NCI-H146 treated with DMSO at 0.1 percent for 48 hours (cell line): ENCODE measurements around the gene WWC2.
"Not testable (repeated sequence)": the region's sequence is repeated elsewhere in the genome, so short reads cannot be mapped to it uniquely, and the experiment has no call there.

Experiments used
- DNase-seq: peaks from one replicate; lab custom pipeline; 2025; ENCODE audit not compliant: unreplicated experiment; lab: John Stamatoyannopoulos, UW

Gene WWC2

DNA sequence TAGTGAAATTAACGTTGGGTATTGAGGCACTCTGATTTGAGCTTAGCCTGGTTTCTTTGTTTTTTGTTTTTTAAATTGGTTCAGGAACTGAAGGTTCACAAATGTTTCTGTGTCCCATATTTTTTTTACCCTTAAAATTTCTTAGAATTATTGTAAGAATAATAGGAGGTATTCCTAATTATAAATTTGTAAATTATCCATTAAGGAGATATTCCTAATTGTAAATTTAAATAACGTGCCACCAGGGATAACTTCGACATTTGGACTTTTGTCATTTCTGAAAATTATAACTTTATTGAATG is 1.2 kb downstream of the WWC2 start:
- DNase-seq, result no peak

DNA sequence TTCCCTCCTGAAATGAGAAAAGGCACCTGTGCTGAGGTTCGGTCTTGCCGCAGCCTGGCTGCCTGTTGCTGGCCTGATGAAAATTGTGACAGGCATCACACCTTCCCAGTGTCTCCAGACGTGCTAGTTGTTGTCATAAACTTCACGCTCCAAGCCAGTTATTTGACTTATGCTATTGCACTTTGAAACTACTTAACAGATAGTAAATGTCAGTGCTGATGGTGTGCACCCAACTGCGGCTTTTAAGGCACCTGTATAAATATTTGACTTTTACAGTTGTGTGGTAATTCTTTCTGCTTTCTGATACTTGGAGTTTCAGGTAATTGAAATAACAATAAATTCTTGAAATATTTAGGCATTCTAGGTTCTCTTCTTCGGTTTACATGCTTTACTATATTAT is 1.8 kb downstream of the WWC2 start:
- DNase-seq, result no peak

DNA sequence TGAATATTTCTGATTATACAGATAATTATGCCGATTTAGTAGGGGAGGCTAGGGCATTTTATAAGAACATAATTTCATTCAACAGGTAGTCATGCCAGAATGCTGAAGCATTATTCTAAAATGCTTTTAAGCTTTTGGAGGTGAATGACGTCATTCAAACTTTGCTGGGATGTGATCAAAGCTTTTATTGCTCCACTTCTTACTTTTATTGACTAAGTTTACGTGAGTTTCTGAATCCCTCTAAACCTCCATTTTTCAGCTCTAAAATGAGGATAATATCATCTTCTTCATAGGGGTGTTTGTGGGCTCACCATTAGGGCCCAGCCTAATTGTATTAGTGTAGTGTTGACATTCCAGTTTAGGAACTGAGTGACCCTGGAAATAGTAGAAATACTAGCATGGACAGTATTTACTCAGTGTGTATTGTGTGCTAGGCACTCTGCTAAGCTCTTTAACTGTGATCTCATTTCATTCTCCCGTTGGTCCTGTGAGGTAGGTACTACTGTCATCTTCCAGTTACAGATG is 3.0 kb downstream of the WWC2 start:
- DNase-seq, result no peak

DNA sequence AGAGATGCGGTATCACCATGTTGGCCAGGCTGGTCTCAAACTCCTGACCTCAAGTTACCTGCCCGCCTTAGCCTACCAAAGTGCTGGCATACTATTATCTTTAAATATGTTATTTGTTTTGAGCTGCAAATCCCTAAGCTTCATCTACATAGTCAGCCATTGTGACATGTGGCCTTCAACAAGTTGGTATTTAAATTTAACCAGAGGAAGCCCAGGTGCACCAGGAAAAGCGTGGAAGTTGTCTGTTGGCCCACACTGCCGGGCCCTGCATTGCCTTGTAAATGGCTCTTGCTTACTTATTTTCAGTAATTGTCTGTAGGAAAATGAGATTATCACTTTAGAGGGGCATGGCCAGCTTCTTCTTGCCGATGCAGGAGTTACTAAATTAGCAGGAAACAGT is 6.0 kb downstream of the WWC2 start:
- DNase-seq, result no peak

DNA sequence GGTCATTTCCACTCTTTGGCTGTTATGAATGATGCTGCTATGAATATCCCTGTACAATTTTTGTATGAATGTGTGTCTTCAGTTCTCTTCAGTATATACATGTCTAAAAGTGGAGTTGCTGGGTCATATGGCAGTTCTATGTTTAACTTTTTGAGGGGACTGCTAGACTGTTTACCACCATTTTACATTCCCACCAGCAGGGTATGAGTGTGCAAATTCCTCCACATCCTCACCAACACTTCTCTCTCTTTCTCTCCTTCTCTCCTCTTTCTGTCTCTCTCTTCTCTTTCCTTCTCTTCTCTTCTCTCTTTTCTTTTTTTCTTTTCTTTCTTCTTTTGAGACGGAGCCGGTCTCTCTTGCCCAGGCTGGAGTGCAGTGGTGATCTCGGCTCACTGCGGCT is 7.8 kb downstream of the WWC2 start:
- no peak for DNase-seq

DNA sequence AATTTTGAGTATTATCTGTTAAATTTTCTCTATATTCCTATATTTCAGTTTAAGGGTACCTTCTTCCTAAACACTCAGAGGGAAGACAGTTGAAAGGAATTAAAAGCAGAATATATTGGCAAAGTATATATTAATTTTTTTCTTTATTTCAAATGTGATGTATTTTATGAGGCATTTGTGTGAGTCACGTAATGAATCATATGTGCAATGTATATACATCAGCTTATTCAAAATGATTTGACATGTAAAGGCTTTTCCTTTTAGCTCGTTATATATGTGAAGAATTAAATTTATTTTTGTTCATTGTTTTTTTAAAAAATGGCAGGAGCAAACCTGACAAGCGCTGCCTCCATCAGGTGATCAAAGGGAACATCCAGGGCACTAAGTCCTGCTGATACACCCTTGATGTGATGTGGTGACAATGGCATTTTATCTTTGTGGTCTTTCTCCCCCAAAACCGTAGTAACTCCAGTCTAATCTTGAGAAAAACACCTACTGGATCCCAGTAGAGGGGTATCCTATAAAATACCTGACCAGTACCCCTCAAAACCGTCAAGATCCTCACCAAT is 8.9 kb downstream of the WWC2 start:
- DNase-seq, result no peak

GRCh38 chr4:183110244-183110643 is 11.2 kb downstream of the WWC2 start:
- DNase-seq, result no peak

- DNase-seq, result no peak
These were observed 12.4 kb downstream of the WWC2 start for GRCh38 chr4:183111452-183111885.

DNA sequence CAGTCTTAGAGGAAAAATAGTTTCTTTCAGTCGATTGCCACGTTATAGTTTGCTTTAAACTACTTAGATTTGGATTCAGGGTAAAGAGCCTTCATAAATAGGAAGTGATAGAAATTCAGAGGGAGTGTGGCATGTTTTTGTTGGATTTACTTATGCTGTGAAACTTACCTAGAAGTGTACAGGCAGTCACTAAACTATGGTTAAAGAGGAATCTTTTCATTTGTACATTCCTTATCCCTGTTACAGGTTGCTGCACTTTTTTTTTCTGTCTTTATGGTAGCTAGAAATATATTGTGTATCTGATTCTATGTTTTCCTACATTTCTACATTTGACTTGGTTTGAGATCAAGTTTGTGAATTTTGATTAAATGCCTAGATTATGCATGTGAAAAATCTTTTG is 19.1 kb downstream of the WWC2 start:
- DNase-seq, result no peak

- no peak for DNase-seq
These were observed 19.5 kb downstream of the WWC2 start for GRCh38 chr4:183118585-183118984.

GRCh38 chr4:183121660-183122059 is 22.6 kb downstream of the WWC2 start:
- not testable (repeated sequence) for DNase-seq

GRCh38 chr4:183124228-183124627 is 25.2 kb downstream of the WWC2 start:
- no peak for DNase-seq

DNA sequence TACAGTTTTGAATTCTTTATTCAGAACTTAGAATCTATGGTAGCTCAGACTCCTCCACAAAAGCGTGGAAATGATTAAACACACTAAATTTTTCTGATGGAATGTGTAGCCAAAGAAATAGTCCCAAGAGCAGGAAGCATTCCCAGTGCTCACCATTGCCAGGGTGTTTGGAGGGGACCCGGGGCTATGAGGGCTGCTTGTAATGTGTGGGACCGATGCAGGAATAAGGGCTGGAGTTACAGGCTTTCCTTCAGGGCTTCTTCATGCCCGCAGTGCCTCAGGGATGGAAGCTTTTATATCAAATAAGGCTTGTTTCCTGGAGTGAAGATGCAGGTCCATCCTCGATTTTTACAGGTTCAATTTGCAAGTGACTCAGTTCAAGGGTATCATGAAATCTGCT is 25.8 kb downstream of the WWC2 start:
- no peak for DNase-seq

DNA sequence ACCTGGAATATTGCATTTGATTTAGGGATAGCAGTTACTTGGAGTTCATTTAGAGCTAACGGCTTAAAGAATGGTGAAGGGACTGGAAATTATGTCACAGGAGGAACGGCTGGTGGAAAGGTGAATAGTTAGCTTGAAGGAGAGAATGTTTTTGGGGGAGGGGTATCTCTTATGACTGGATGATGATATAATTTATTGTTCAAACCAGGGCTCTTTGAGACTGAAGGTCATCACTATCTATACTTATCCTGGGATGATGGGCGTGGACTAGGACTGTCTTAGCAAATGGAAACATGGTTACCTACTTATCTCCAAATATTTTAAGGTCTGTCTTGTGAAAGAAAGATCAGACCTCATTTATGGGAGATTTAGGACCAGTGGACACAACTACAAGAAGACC is 30.1 kb downstream of the WWC2 start:
- no peak for DNase-seq

- DNase-seq, result no peak
These were observed 30.6 kb downstream of the WWC2 start for GRCh38 chr4:183129675-183130074.

DNA sequence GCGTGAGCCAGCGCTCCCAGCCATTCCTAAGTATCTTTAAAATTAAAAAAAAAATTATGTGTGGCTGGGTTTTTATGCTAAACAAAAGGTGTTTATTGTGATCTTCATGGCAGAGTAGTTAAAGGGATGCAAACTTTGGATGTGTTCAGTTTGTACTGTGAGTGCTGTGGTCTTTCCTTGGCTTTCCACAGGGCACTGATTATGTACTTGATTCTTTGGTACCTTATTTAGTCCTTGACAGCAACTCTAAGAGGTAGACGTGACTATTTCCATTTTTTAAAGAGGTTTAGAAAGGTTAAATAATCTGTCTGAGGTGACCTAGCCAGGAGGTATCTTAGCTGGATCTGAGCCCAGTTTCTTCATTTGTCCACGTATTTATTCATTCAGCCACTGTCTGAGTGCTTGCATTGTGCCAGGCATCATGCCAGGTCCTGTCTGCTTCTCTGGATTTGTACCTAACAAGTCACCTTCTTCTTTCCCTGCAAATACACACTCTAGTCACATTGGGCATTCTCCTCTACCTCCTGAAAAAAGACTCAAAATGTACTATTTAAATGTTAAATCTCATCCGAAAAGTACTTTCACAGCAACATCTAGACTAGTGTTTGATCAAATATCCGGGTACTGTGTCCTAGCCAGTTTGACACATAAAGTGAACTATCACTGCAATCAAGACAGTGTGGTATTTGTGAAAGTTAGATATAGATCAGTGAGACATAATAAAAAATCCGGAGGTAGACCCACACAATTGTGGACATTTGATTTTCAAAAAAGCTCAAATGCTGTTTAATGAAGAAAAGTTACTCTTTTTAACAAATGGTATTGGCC is 31.5 kb downstream of the WWC2 start:
- no peak for DNase-seq

GRCh38 chr4:183132081-183132480 is 33.0 kb downstream of the WWC2 start:
- no peak for DNase-seq

DNA sequence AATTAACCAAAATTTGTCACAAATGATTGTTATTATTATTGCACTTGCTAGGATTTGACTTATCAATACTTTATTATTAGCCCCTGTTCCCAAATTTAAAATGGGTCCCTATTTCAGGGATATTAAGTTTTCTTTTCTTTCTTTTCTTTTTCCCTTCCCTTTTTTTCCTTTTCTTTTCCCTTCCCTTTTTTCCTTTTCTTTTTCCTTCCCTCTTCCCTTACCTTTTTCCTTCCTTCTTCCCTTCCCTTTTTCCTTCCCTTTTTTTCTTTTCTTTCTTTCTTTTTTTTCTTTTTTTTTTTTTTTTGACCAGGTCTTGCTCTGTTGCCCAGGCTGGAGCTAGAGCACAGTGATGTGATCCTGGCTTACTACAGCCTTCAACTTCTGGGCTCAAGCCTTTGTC is 33.8 kb downstream of the WWC2 start:
- DNase-seq, result no peak

DNA sequence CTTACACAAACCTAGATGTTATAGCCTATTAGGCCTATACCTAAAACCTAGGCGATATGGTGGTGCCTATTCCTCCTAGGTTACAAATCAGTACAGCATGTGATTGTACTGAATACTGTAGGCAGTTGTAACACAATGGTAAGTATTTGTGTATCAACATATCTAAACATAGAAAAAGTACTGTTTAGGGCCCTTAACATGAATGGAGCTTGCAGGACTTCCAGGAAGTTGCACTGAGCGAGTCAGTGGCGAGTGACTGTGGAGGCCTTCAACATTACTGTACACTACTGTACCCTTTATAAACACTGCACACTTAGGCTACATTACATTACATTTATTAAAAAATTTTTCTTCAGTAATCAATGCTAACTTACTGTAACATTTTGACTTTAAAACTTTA is 37.8 kb downstream of the WWC2 start:
- DNase-seq, result no peak

GRCh38 chr4:183139058-183139750 is 40.1 kb downstream of the WWC2 start:
- DNase-seq, result no peak

GRCh38 chr4:183139972-183140570 is 41.0 kb downstream of the WWC2 start:
- no peak for DNase-seq

- DNase-seq, result no peak
These were observed 41.9 kb downstream of the WWC2 start for GRCh38 chr4:183140911-183141320.
